HT-29 (cell line): ENCODE measurements around the gene RAC3. TPM values are rescaled to one million over a fixed set of nuclear protein-coding genes. Genes with fewer than 3 reads are reported as not detected.

Source experiments
- DNase-seq: peaks from one replicate; pipeline ENCODE4 v3.0.0-alpha.2; 2015; ENCODE audit warnings: low spot score
- total RNA-seq: library from RNA; depleted of rRNA; stranded (reverse); fragments of >200 nt; shearing (Covaris generic); gene quantifications from 2 replicates; pipeline ENCODE4 v1.2.3, GENCODE V29; 2014

The RAC3 gene
- total RNA-seq, 1 experiment from 2014 or later, result 71.3 TPM

DNA sequence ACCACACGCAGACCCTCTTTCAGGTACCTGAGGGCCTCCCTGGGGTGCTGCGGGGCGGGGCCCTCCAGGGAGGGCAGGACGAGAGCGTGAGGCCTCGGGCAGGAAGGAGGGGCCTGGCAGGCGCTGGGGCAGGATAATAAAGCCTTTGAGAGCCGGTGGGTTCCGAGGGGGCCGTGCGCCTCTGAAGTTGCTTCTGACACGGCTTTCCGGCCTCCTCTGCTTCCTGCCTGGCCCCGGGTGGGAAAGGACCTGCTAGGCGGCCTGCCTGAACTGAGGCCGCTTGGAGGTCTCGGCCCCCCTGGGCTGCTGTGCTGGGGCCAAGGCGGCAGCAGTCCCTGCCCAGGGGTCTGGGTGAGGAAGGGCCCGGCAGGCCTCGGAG, 19.2 kb upstream of the RAC3 start:
- DNase-seq, result no peak

DNA sequence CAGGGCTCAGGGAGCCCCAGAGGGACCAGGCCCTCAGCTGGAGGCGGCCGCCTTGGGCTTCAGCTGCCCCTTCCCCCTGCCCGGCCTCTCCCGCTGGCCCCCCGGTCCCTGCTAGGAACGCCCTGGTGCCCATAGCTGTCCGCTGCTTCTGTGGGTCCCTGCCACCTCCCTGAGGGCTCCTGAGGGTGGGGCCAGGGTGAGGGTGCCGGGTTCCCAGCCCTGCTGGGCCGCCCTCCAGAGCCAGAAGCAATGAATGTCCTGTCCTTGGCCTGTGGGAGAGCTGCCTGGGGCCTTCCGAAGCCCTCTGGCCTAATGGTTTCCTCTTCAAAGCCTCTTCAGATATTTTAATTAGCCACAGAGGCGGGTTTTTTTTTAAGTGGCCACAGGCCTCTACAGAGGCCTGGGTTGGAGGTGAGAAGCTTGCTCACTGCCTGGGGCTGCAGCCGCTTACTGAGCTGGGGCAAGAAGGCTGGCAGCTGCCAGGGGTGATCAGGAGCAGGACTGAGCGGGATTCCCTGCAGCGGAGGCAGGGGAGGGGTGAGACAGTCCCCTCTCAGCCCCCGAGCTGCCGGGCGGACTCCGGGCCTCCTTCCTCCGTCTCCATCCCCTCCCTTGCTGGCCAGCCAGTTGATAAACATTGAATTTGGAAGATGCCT, 18.7 kb upstream of the RAC3 start:
- no peak for DNase-seq

DNA sequence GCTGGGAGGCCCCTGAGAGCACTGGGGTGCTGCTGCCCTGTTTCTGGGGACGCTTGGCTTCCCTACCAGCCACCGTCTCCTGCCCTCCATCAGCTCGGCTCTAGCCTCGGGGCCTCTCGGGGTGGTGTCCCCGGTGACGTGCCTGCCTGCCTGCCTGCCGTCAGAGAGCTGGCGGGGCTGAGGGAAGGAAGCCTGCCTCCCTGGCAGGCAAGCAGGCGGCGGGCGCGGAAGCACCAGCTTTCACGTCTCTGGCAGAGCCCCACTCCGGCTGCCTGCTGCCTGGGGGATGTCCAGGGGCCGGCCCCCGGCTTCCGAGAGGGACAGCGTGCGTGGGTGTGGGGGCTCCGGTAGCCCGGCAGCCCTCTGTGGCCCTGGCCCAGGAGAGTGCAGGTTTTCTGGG, 18.1 kb upstream of the RAC3 start:
- DNase-seq, result no peak

DNA sequence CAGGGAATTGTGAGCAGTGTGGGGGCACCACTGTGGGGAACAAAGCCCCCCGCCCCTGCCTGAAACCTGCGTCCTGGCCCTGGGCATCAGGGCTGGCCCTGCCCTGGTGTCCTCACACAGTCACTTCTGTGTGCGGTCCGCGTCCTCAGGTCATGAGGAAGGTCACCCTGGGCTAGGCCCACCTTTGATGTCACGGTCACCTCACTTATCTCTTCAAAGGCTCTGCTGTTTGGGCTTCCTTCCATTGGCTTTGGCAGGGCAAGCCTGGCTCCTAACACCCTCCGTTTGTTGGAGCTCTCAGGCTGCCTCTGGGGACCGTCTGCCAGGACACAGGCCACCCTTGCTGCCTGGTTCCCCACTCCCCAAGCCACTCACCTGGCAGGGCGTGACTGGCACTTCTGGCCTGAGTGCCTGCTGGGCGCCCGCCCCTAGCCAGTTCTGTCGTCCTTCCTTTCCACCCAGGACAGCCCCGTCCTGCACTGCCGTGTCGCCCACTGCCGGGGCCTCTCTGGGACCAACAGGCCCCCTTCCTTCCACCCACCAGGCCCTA, 17.6 kb upstream of the RAC3 start:
- no peak for DNase-seq

DNA sequence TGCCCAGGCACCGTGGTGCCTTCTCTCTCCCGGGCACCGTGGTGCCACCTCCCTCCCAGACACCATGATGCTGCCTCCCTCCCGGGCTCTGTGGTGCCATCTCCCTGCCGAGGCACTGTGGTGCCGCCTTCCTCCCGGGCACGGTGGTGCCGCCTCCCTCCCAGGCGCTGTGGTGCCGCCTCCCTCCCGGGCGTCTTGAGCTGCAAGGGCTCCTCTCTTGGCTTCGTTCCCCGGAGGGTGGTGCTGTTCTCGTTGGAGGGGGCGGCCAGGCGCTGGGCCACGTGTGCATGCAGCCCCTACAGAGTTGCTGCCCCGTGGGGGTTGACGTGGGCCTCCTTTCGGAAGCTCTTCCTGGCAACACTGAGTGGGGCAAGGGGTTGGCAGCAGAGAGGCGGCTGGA, 17.0 kb upstream of the RAC3 start:
- DNase-seq, result no peak

DNA sequence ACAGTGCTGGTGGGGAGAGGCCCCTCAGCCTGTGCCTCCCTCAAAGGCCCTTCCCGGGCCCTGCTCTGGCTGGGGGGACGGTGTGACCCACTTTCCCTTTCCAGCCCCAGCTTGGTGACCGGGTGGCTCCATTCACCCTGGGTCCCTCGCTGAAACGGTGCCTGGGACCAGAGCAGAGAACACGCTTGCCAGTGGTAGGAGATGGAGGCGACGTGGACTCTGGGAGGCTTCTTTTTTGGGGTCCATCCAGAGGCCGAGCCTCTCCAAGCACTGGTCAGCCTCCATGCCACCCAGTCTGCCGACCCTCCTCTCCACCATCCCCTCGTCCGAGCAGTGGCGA, 16.5 kb upstream of the RAC3 start:
- no peak for DNase-seq

DNA sequence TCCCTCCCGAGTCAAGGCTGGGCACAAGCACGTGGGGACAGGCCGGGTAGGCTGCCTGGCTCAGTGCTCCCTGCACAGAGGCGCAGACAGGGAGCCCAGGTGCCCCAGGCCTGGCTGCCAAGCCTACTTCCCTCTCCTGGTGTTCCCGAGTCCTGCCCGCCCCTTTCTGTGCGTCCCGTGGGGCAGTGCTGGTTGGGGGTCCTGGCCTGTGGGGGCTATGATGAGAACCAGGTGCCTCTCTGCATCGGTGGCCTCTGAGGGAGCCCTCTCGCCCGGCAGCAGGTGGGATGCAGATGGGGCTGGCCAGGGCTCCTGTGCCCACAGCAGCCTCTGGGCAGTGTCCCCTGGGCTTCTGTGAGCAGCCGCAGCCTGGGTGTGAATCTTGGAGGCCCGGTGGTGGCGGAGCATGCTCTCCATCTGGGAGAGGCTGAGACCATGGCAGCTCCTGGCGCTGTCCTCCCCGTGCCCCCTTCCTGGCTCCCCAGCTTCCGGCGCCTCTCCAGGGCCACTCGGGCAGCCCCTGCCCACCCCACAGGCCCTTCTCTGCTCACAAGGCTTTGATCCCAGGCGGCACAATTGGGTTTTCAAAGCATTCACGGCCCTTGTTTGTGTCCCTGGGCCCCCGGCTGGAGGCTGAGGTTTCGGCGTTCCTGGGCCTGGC, 16.0 kb upstream of the RAC3 start:
- no peak for DNase-seq

DNA sequence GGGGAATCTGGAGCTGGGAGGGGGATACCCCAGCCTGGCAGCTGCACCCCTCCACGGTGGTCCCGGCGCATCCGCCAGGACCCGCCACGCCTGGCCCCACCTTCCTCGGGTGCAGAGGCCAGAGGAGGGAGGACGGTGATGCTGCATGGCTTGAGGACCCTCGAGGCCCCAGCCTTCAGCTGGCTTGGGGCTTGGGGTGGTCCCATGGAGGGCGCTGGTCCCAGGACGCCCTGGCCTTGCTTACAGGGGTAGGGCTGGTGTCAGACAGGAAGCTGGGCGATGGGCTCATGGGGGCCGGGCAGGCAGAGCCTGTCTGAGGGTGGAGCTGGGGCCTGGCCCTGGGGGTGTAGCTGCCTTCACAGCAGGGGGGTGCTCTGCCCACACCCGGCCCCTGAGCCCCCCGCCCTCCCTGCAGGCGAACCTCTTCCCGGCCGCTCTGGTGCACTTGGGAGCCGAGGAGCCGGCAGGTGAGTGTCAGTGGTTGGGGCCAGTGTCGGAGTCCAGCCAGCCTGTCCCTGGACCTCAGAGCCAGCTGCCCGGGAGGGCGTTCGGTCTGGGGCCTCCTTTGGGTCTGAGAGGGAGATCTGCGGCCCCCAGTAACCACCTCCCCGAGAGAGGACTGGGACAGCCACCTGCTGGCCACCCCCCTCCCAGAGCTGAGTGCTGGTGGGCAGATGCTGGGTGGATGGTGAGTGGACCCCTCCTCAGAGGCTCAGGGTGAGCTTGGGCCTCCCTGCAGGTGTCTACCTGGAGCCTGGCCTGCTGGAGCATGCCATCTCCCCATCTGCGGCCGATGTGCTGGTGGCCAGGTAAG, 15.2 kb upstream of the RAC3 start:
- no peak for DNase-seq

DNA sequence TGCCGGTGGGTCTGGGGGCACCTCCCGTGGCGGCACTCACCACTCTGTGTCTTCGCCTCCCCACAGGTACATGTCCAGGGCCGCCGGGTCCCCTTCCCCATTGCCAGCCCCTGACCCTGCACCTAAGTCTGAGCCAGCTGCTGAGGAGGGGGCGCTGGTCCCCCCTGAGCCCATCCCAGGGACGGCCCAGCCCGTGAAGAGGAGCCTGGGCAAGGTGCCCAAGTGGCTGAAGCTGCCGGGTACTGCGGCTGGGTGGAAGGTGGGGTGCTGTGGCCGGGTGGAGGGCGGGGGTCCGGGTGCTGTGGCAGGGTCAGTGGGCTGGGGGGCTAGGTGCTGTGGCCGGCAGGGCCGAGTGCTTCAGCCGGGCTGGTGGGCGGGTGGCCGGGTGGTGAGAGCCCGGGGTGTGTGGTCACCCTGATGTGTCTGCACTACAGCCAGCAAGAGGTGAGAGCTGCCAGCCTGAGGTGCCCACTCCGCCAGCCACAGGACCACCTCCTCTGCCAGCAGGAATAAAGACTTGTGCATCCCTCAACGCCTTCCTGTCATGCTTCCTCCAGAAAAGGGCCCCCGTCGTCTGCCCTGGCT, 14.5 kb upstream of the RAC3 start:
- no peak for DNase-seq

DNA sequence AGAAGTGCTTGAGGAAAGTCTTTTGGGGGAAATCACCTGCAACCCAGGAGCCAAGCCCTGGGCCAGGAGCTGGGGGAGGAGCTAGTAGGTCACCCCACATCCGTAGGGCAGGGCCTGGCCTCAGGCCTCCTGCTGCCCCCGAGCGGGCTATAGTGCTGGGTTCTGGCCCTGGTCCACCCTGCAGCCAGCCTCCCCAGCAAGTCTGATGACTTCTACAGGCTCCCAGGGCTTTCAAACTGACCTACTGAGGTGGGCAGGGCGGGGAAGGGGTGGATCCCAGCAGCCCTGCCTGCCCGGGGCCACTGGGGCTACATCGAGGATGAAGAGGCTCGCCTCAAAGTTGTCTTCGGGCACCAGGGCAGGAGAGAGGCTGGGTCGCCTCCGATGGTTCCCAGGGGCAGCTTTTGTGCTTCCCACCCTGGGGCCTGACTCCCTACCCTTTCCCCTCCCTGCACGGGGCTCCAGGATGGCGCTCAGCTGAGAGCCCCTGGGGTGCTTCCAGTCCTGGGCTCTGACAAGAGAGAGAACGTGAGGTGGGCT, 13.8 kb upstream of the RAC3 start:
- peak; percentile 12 for DNase-seq

DNA sequence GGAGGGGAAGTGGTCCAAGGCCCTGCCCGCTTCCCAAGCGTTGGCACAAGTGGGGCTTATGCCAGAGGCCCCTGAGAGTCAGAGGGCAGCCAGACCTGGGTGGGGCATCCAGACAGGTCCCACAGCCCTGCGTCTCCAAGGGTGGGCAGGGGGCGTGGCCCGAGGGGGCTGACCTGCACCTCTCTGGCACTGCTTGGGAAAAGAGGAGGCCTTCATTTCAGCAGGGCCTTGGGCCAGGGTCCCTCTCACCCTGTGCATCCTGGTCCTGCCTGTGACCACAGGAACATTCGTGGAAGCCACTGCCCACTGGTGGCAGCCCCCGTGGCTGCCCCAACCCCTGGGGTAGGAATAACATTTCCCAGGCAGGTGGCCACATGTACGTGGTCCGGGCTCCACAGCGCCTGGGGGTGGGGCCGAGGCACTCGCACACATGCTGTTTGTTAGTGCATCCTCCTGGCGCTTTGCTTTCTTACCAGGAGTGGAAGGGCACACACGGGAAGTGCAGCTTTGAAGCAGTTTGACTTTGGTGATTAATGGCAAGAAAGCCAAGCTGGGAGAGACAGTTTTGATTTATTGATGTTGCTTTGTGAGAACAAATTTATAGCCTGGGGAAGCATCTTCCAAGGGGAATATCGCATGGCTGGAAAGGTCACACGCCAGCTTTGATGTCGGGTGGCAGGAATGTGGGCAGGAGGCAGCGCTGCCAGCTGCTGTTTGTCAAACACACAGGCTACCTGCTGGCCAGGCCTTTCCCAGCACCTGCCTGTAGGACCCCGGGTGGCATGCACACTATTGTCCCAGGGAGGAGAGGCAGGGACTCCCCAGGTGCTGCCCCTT, 13.1 kb upstream of the RAC3 start:
- DNase-seq, result peak; percentile 32

DNA sequence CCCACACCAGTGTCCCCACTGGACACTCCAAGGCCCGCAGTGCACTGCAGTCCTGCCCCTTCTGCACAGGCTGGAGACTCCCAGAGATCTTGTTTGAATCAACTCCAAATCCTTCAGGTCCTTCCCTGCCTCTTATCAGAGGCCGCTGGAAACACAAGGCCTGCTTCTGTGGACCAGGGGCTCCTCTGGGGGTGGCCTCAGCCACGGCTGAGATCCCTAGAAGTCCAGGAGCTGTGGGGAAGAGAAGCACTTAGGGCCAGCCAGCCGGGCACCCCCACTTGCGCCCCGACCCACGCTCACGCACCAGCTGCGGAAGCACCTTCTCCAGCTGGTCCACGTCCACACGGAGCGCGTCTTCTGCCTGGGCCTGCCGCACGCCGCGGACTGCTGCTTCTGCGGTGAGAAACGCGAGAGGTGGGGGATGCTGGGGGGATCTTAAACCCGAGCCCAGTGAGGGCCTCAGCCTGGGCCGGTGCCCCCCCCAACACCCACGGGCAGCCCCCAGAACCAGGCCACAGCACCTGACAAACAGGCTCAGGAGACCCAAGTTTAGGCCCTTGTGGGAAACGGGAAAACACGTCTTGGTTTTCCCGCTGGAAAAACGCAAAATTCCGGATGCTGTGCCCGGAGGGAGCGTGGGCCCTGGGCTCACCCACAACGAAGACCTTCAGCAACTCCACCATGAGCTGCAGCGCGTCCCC, 12.3 kb upstream of the RAC3 start:
- DNase-seq, result no peak

DNA sequence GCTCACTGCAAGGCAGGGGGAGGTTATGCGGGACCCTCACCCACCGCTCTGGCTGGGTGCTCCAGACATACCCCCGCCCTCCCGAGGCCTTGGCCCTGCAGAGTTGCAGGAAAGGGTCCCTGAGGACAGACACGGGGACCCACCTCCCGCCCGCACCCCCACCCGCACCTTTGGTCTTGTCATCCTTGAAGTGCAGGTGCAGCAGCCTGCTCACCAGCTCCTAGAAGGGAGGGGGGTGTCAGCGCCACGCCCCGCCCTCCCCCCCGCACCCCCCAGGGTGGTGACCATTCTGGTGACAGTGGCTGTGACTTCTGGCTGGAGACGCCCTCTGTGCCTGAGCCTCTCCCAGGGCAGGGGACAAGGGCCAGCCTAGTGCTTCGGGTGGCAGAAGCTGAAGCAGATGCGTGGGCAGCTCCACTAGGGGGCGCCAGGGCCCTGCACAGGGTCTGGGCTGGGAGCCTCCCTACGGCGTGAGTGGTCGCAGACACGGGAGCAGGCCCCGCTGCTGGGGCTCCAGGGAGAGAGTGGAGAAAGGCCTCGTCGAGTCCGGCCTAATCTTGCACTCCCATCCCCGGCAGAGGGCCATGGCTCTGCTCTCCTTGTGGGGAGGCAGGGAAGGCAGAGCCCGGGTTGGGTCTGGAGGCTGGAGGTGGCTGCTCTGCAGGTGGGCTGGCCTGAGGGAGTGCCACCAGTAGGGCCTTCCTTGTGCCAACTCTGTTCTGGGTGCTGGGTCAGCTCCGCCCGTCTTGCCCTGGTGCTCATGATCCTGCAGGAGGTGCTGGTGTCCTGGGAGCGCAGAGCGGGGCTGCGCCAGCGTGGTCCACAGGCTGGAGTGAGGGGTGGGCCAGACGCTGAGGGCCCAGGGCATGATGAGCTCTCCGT, 11.5 kb upstream of the RAC3 start:
- peak; percentile 48 for DNase-seq

DNA sequence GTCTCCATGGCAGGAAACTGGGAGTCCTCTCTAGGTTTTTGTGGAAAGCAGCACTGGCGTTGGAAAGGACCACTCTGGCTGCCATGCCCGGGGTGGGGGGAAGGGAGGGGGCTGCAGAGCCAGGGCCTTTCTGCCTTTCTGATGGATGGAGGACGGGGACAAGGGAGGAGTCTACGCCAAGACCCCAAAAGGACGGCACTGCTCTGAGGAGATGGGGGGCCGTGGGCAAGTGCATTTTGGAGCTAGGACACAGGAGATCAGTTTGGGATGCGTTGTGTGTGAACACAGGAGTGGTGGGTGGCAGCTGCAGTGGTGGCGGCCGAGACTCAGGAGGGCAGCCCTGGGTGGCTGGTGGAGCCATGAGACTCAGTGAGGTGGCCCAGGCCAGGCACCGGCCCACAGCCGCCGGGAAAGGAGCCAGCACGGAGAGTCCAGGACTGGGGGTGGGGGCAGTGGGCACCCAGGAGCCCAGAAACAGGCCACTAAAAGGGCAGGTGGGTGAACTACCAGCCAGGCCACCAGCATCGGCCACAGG, 10.8 kb upstream of the RAC3 start:
- no peak for DNase-seq

DNA sequence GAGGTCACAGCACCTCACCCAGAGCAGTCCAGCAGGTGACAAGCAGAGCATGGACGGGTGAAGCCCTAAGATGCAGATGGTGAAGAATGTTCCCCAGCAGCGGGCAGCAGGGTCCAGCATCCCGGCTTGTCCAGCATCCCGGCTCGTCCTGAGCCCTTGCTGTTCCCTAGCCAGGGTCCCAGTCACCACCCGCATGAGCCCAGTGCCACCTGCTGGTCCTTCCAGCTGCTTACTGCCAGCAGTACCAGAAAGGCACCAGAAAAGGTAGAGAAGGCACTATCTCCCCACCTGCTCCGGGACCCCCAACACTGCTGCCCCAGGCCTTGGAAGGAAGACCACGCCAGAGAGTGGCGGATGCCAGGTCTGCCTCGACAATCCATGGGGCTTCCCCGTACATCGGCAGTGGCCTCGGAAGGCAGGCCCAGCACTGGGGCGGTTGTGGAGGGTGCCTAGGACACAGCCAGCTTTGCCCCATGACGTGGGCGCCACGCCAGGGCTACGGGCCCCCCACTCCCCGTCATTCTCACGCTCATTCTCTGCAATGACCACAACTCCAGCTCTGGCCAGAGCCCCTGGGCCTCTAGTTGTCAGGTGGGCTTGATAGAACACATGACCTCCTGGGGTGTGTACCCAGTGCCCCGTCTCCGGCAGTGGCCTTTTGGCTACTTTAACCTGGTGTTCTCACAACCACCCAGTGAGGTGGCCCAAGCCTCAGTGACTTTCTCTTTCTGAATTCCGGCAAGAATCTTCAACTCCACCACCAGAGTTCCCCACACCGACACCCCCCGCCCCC, 10.2 kb upstream of the RAC3 start:
- peak; percentile 87 for DNase-seq

DNA sequence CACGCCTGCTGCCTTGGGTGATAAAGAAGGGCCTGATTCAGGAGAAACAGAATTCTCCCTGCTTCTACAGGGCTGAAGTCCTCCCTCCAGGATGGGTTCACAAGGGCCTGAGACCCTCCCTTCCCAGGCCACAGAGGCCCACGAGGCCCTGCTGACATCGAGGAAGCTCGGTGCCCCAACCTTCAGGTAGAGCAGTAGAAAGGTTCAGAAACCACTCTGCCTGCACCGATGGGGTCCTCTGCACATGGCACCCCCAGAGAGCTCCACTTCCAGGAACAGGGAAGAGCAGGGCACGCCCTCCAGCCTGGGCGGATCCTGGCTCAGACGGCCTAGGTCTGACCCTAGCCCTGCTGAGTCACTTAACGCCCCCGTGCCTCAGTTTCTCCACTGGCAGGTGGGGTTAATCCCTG, 9.6 kb upstream of the RAC3 start:
- DNase-seq, result peak; percentile 44

DNA sequence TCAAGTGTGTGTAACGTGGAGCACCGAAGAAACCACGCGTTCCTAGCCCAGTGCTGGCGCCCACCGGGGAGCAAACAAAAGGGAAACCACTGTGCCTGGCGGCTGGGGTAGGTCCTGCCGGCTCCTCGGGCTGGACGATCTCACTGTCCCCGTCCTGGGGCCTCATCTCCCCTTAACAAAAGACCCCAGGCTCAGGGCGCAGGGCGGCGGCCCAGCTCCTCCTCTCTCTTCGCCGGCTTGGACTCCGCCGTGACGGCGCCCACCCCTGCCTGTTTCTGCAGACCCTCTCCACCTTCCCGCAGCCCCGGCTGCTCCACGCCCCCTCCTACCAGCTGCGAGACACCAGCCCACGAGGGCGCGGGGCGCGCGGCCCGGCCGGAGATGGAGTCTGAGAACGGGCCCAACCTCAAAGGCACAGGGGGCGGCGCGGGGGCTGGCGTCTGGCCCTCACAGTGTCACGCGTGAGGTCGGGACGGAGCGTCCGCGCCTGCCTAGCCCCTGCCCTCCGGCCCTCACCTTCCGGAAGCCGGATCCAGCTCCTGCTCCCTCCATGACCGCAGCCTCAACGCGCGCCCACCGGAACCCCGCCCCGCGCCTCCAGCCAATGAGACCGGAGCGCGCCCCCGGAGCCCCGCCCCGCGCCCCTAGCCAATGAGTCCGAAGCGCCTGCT, 9.0 kb upstream of the RAC3 start, which contains the start of gene CENPX:
Gene CENPX (minus strand): TSS at position 569 of the 671 bp plus-strand sequence. CDS start 17 bp downstream, at position 552.
- no peak for DNase-seq
